A172 (cell line): ENCODE results near the gene MGAM2. TPM values are rescaled to one million over a fixed set of nuclear protein-coding genes. Genes with fewer than 3 reads are reported as not detected.

Source experiments
- DNase-seq: peaks from one replicate; pipeline ENCODE4 v3.0.0-alpha.2; 2015; ENCODE audit warnings: low spot score
- total RNA-seq: library from RNA; depleted of rRNA; stranded (reverse); fragments of >200 nt; shearing (Covaris generic); gene quantifications from 2 replicates; pipeline ENCODE4 v1.2.3, GENCODE V29; 2014

The MGAM2 gene
- total RNA-seq, 1 experiment from 2014 or later: not detected

- no peak for DNase-seq
Observed at GRCh38 chr7:142176901-142177300, 65.4 kb downstream of the MGAM2 start.

DNA sequence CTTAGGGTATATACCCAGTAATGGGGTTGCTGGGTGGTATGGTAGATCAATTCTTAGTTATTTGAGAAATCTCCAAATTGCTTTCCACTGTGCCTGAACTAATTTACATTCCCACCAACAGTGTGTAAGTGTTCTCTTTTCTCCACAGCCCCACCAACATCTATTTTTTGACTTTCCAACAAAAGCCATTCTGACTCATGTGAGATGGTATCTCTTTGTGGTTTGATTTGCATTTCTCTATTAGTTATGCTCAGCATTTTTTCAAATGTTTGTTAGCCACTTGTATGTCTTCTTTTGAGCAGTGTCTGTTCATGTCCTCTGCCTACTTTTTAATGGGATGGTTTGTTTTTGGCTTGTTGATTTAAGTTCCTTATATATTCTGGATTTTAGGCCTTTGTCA, 66.4 kb downstream of the MGAM2 start:
- no peak for DNase-seq

DNA sequence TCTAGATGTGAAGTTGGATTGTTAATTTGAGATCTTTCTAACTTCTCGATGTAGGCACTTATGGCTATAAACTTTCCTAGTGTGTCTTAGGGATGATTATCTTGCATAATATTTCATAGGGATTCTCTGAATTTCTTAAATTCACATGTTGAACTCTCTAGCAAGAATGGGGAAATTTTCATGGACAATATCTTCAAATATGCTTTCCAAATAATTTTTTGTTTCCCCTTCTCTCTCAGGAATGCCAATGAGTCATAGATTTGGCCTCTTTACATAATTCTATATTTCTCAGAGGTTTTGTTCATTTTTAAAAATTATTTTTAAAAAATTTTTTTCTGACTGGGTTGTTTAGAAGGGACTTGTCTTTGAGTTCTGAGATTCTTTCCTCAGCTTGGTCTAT, 68.9 kb downstream of the MGAM2 start:
- DNase-seq: no peak

- DNase-seq: no peak
Observed at GRCh38 chr7:142181211-142181610, 69.7 kb downstream of the MGAM2 start.

- no peak for DNase-seq
Observed at GRCh38 chr7:142181966-142182365, 70.4 kb downstream of the MGAM2 start.

DNA sequence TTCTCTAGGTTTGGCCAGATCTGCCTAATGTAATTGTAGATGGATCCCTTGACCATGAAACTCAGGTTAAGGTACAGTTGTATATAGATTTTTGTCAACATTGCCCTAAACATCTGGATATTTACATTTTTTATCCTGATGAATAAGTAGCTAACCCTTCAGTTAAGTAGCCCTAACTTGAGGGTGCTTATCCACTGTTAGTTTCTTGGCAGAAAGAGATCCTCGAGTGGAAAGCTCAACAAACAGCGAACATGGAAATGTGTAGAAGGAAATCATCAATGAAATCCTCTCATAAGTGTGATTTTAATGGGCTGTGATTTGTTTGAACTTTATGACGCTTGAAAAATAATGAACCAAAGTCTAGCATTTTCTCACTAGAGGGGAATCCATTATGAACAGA, 73.6 kb downstream of the MGAM2 start:
- DNase-seq: no peak

- DNase-seq: no peak
Observed at GRCh38 chr7:142185801-142186200, 74.3 kb downstream of the MGAM2 start.

DNA sequence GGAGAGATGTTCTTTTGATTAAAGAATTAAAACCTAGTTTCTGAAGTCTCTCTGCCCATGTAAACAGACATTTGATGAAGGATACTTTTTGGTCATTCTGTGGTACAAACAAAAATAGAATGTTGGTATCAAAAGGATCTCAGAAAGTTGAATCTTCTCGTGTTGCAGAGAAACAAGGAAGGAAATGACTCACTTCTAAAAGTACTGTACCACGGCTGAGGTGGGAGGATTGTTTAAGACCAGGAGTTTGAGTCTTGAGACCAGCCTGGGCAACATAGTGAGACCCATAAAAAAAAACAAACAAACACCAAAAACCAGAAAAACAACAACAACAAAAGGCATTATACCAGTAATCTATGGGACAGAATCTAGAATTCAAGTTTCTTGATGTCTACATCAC, 76.6 kb downstream of the MGAM2 start:
- DNase-seq: no peak

- DNase-seq: no peak
Observed at GRCh38 chr7:142188846-142189245, 77.3 kb downstream of the MGAM2 start.

DNA sequence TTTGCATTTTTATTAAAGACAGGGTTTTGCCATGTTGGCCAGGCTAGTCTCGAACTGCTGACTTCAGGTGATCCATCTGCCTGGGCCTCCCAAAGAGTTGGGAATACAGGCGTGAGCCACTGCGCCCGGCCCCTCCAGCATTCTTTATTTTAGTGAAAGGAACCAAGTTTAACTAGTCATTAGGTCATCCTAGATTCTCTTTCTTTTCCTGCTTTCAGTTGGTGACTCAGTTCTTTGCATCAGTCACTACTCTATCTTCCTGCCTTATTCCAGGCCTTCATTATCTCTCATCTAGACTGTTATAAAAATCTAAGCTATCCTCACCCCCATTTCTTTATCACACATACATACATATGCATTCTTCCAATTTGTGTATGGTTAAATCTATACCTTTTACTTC, 82.7 kb downstream of the MGAM2 start:
- peak; percentile 28 for DNase-seq

DNA sequence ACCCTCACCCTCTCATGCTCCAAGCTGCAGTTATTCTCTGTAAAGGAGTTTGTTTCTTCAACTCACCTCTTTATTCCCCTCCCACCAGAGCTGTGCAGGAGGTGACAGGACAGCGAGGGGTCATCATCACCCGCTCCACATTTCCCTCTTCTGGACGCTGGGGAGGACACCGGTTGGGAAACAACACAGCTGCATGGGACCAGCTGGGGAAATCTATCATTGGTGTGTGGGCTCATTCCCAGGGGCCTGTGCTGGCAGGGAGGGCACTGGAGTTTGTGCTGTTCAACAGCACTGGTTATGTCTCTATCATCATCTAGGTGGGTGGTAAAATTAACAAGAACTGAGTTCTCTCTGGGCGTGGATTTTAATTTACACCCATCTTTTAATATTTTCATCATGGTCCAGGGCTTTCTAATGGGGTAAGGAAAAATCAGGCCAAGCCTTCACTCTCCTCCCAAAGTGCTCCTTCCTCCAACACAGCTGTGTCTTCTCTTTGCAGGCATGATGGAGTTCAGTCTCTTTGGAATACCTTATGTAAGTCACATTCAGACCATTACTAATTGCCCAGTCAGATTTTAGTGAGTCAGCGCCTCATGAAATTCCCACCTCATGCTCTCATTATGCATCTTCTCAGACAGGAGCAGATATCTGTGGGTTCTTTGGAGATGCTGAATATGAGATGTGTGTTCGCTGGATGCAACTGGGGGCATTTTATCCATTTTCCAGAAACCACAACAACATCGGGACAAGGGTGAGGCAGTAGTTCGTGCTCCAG, 84.7 kb downstream of the MGAM2 start:
- peak; percentile 51 for DNase-seq

DNA sequence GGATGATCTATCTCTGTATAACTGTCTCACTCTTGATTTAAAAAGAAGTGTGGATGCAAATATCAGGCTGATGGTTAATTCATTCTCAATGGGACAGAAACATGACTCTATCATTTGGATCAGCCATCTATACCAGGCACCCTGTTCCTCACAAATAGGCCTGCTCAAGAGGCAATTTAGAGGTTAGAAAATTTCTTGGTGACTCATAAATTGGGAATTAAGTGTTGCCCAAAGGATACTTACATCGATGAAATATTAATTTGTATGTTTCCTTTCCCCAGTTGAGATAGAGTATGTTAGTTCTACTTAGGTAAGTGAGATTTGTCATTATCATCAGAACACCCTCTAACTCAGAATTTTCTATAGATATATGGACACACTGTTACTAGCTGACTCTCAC, 88.7 kb downstream of the MGAM2 start:
- DNase-seq: no peak

- no peak for DNase-seq
Observed at GRCh38 chr7:142228537-142229104, 117.1 kb downstream of the MGAM2 start.

- DNase-seq: peak; percentile 36
Observed at GRCh38 chr7:142231716-142232115, 120.2 kb downstream of the MGAM2 start.

DNA sequence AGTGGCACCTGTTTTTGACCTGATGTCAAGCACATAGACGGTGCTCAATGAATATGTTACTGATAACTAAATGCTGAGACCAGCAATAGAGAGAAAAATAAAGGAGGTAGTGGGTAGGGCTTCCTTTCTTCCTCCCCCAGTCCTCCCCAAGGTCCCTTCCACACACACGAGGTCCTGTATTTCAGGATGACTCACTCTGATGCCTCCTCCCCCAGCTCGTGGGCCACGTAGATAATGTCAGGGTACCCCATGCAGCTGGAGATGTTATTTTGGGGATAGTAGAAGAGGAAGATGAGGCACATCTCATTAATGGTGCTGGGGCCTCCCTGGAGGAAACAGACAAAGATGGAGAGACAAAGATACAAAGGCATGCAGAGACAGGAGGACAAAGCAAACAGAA, 129.0 kb downstream of the MGAM2 start:
- DNase-seq: no peak

- no peak for DNase-seq
Observed at GRCh38 chr7:142243823-142244222, 132.3 kb downstream of the MGAM2 start.

DNA sequence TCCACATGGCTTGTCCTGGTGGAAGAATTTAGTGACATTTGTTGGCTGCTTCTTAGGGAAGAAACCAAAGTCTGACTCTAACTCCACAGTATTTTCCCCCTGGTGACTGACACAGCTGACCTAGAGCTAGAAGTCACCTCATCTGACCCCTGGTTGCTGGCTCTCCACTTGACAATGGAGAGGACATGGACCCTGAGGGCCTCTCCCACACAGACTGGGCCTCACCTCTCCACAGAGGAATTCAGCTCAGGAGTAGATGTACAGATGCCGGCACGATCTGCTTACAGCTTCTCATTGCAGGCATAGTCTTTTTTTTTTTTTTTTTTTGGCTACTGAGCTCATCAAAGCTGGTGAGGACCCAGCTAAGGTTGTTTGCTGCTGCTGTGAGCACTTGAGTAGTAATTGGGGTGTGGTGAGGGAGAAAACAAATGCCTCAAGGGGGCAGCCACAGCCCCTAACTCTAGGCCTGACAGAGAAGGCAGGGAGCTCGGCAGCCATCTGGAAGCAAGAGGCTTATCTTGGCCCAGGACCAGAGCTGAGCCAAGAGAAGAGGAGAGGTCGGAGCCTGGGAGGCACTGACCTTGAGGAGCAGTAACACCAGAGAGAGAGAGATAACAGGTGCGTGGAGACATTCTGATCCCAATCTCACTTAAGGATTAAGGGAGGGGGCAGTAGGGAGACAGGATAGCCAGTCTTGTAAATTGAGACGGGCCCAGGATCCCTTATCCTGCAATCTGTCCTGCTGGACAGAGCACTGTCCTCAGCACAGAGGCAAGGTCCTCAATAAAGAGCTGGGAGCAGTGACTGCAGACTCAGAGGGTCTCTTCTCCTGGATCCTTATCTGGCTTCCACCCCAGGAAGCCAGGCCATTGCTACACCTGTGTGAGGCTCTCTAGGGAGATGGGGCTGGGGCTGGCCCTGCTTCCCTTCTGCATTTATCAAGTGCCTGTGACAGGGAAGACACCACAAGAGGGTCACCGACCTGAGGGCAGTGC, 136.9 kb downstream of the MGAM2 start:
- DNase-seq: no peak

DNA sequence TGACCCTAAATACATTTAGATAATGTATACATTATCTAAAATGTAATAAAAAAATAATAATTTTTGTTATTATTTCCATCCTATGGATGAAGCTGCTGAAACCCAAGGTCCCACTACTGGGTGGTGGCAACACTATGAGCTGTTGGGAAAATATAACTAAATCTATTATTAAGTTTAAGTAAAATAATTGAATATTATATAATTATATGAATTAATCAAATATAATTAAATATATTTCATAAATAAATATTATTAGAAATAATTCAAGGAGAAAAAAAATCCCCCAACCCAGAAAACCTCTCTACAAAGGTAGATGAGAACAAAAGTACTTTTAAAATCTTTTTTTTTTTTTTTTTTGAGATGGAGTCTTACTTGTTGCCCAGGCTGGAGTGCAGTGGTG, 138.4 kb downstream of the MGAM2 start:
- DNase-seq: no peak

DNA sequence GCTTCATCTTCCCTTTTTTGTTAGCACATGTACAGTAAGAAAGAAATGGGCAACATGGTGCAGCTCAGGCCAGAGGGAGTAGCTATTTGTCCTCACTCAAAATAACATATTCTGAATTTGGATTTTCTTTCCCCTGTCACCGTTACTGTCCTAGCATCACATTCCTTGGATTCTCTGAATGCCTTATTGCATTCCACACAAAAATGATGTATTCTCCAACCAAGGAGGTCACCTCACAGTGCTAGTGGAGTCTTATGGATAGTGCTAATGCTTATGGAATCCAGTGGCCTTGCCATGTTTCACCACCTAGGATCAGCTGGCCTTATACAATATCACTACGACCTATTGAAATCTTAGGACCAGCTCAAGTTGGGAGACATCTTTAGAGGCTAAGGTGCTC, 139.2 kb downstream of the MGAM2 start:
- peak; percentile 28 for DNase-seq

DNA sequence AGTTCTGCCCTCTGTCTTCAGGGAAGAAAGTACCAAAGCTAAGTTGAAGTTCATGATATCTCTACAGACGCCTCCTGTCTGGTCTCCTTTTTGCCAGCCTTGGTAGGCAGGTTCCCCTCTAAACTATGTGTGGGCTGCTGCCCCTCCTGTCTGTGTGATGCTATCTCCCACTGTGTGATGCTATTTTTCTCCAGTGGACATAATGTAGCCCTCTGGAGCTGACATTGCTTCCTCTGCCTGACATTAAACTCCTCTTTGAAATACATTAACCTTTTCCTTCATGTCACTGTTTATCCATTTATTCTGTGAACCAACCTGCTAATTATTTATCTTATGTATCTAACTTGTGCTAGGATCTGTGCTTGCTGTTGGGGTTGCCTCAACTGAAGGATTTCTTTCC, 146.4 kb downstream of the MGAM2 start, which contains the start of gene PRSS58:
Gene PRSS58, minus strand, starts transcription at position 101 of the 400 bp plus-strand sequence. CDS start 351 bp downstream, outside the sequence.
- no peak for DNase-seq

GRCh38 chr7:142263598-142264380, 152.3 kb downstream of the MGAM2 start:
- DNase-seq: peak; percentile 49
